Hepatic stellate cell (primary cell): ENCODE data around the gene MMP26.

ENCODE experiments used
- DNase-seq: peaks from one replicate; pipeline ENCODE4 v3.0.0; 2011; ENCODE audit warnings: low spot score

Gene MMP26

GRCh38 chr11:4704054-4704789 is at the start of gene MMP26:
Gene MMP26 (plus strand): TSS chr11:4704784.
- DNase-seq = no peak

GRCh38 chr11:4658629-4659445 is 45.7 kb upstream of the MMP26 start:
- no peak for DNase-seq

- DNase-seq = no peak
These were observed 41.7 kb upstream of the MMP26 start for GRCh38 chr11:4662876-4663275.

GRCh38 chr11:4664183-4664582 is 40.4 kb upstream of the MMP26 start:
- DNase-seq = no peak

- no peak for DNase-seq
These were observed 39.8 kb upstream of the MMP26 start for GRCh38 chr11:4664786-4665185.

GRCh38 chr11:4665424-4665823 is 39.2 kb upstream of the MMP26 start:
- DNase-seq = peak; percentile 42

- DNase-seq = no peak
These were observed 32.8 kb upstream of the MMP26 start for GRCh38 chr11:4671741-4672140.

- no peak for DNase-seq
These were observed 32.1 kb upstream of the MMP26 start for GRCh38 chr11:4672470-4672869.

DNA sequence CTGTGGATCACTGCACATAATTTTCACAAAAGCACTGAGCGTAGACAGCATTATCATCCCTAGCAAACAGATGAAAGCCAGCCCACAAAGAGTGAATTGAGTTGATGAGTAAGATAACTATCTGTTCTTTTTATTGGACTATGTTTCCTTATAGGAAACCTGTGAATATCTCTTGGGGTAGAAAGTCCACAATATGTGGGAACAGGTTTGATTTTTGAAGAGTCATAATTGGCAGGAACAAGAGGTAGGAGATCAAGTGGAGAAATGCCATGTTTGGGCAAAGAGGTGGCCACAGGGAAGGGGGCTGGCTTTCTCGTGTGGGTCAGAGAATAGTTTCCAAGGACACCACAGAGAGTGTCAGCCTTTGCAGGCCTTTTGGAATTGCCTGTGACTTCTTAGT is 30.8 kb upstream of the MMP26 start:
- no peak for DNase-seq

DNA sequence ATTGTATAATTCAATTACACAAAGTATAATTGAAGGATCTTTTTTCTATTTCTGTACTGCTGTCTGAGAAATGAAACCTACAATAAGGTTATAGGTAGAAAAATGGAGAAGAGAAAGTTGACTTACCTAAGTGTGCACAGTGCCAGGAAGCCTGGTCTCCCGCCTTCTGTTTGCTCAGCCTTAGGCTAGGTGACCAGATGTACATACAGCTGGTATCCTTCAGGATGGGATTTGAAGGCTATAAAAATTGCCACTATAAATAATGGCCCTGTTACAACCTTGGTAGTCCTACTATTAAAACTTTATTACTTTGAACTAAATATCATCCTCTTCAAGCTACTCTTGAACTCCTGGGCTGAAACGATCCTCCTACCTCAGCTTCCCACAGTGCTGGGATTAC is 26.6 kb upstream of the MMP26 start:
- no peak for DNase-seq

DNA sequence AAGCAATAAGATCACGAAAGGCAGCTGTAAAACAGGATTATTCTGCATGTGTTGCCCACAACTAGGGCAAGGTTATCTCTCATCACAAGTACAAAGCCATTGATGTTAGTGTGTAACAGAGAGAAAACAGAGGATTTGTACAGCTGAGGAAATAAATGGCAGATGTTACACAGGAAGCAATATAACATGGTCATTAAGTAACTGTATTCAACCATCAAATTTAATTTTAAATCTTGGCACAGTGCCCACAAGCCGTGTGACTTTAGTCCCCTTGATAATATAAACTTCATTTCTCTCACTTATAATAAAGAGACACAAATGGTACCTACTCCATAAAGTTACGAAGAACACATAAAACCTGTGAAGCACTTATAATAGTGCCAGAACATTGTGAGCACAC is 24.2 kb upstream of the MMP26 start:
- DNase-seq = no peak

- DNase-seq = peak; percentile 18
These were observed 21.8 kb upstream of the MMP26 start for GRCh38 chr11:4682623-4683419.

DNA sequence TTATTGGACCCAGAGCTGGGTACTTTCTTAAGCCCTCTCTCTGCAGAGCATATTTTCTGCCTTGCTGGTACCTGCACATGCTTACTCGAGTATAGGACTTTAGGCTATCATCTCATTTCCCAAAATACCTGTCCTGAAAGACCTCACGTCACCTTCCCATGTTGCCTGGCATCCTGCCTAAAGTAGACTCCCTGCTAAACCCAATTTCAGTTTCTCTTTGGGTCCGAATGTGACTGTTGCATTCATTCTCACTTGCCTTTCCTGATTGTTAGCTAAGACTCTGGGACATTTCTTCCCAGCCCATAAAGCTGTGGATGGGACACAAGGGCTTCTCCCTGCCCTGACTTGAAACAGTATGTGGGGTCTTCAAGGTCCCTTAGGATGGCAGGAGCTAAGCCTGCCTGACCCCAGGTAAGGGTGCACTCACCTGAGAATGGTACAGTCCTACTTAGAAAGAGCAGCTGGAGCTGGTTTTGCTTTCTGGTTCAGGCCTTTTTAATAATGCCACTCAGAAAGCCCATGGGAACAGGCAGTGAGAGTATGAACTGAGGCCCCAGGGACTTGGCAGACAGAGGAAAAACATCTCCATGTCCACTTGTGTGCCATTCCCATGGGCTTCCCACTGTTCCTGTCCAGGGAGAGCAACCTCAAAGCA is 19.8 kb upstream of the MMP26 start:
- DNase-seq = no peak

GRCh38 chr11:4695442-4695841 is 9.1 kb upstream of the MMP26 start:
- no peak for DNase-seq

DNA sequence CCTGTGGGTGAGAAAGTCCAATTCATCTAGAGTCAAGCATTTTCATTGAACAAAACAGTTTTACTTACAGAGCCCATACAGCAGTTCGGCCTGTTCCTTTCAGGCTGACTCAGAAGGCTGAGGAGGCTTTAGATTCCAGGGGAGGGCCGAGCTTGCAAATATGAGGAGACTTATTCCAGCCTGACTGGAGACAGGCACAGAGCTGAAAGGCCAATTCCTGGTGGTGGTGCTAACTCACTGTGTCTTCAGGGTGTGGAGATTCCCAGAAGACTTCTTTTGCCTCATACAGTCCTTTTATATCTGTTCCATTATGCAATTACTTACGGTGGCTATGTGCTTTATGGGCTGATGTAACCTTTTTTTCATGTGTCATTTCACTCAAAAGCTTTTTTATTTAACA is 7.0 kb upstream of the MMP26 start, which contains the start of gene OR51E2:
Gene OR51E2, minus strand, starts transcription at position 269 of the 400 bp plus-strand sequence. CDS start 15,142 bp downstream, outside the sequence.
- peak; percentile 22 for DNase-seq

GRCh38 chr11:4699697-4700435 is 4.7 kb upstream of the MMP26 start:
- DNase-seq = no peak

DNA sequence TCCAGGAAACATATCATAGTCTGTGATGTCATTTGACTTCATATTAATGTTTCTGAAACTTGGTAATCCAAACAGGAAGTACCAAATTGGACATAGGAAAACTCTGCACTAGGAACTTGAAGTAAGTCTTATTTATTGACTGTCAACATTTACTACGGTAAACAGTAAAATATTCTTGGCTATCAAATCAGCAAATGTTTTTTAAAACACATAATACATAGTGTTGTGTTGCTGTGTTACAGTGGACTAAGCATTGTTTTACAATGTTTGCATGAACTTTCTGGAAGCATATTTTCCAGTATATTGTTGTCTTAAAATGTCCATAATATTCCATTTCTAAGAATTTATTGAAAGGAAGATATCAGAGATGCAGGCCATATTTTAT is 4.2 kb upstream of the MMP26 start:
- DNase-seq = no peak

DNA sequence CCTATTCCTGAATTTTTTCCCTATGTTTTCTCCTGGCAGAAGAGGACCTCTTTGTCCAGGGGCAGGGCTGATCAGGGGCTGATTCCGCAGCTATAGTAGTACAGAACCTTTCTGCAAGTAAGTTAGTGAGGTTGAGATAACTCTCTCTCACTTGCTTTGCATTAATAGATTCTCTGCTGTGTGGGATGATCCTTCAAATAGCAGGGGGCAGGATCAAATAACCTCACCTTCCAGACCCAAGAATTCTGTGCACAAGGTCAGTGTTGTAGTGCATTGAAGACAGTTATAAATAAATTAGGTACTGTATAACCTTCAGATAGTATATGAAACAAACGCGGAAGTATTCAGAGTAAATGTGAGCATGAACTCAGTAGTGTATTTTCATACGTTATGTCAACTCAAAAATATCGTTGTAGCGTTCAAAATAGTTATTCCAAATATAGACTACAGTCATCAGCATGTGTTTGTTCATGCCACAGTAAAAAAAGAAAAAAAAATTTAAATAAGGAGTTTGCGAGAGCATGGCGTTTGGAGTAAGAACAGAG is 278 bp downstream of the MMP26 start:
- no peak for DNase-seq

DNA sequence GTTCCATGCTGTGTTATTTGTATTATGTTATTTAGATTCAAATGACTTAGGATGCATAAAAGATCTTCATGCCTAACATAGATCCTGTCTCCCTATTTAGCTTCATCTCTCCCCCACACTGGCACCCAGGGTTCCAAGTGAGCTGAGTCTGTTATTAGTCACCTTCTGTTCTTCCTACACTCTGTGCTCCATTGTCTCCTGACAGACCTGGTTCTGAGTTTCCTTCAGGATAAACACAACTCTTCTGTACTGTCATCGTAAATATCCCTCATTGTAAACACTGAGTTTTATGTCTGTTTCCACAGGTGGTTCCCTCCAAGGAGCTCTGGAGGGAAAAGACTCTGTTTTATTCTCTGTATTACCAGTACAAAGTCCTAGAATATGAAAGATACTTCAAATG is 8.7 kb downstream of the MMP26 start:
- DNase-seq = no peak

DNA sequence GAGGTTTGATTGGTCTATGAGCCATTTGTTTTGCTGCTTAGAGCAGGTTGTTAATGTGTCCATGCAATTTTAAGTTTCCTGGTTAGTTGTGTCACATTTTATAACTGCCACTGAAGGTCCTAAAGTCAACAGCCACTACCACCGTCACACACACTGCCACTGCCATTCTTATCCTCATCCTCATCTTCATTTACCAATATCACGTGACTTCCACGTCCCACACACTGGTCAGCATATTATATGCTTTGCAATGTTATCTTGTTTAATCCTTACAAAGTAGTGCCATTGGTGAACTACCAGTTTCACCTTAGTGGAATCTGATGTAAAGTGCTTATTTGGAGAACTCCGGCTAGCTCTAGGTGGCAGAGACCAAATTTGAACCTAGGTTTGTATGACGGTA is 9.7 kb downstream of the MMP26 start:
- no peak for DNase-seq
